OCI-LY1 (cell line): ENCODE results near the gene PDE2A.
"Not testable (repeated sequence)": the region's sequence is repeated elsewhere in the genome, so short reads cannot be mapped to it uniquely, and the experiment has no call there.

ENCODE experiments used
- EZH2 ChIP-seq: fragments of 200-600 bp; sonication (generic), shearing (Covaris generic); IDR thresholded peaks from 2 replicates; pipeline ENCODE4 v1.8.0; 2017; ENCODE audit warnings: borderline replicate concordance, mixed run types, mild to moderate bottlenecking, antibody characterized with exemption, low read length, moderate library complexity, mixed read lengths
- TF ChIP-seq, protein P1 (sequence below): fragments of 200-600 bp; sonication (generic), shearing (Covaris generic); IDR thresholded peaks from 2 replicates; pipeline ENCODE4 v1.5.1; 2017; ENCODE audit warnings: mild to moderate bottlenecking, antibody characterized with exemption, low read length, moderate library complexity, mixed read lengths

- TF ChIP-seq, protein P1, sequence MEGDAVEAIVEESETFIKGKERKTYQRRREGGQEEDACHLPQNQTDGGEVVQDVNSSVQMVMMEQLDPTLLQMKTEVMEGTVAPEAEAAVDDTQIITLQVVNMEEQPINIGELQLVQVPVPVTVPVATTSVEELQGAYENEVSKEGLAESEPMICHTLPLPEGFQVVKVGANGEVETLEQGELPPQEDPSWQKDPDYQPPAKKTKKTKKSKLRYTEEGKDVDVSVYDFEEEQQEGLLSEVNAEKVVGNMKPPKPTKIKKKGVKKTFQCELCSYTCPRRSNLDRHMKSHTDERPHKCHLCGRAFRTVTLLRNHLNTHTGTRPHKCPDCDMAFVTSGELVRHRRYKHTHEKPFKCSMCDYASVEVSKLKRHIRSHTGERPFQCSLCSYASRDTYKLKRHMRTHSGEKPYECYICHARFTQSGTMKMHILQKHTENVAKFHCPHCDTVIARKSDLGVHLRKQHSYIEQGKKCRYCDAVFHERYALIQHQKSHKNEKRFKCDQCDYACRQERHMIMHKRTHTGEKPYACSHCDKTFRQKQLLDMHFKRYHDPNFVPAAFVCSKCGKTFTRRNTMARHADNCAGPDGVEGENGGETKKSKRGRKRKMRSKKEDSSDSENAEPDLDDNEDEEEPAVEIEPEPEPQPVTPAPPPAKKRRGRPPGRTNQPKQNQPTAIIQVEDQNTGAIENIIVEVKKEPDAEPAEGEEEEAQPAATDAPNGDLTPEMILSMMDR = not testable (repeated sequence)
- not testable (repeated sequence) for TF ChIP-seq EZH2
Observed at GRCh38 chr11:72560864-72561263, 113.4 kb downstream of the PDE2A start.
